Mesendoderm (in vitro differentiated cells): ENCODE data around the gene PCSK6.
A peak's percentile ranks its signal among the peaks of the same experiment; 100 is the strongest.
"Not testable (repeated sequence)": the region's sequence is repeated elsewhere in the genome, so short reads cannot be mapped to it uniquely, and the experiment has no call there.

ENCODE experiments used
- DNase-seq: peaks from one replicate; pipeline ENCODE4 v3.0.0; 2013
- H2AK5ac ChIP-seq: 2 replicates; pipeline ENCODE4 v1.6.1; 2013; ENCODE audit warnings: low read length, inconsistent platforms
- H2BK120ac ChIP-seq: 2 replicates; pipeline ENCODE4 v1.6.1; 2013; ENCODE audit warnings: low read depth, mild to moderate bottlenecking, low read length, moderate library complexity, mixed read lengths
- H2BK15ac ChIP-seq: replicated peaks from 2 replicates; pipeline ENCODE4 v1.6.1; 2013; ENCODE audit warnings: low read depth, mild to moderate bottlenecking, moderate library complexity
- H2BK5ac ChIP-seq: 2 replicates; pipeline ENCODE4 v1.6.1; 2013; ENCODE audit warnings: low read length, inconsistent platforms
- H3K18ac ChIP-seq: 2 replicates; pipeline ENCODE4 v1.6.1; 2013; ENCODE audit warnings: mild to moderate bottlenecking, low read length, mixed read lengths
- H3K23ac ChIP-seq: one replicate; pipeline ENCODE4 v1.6.1; 2013; ENCODE audit warnings: low read length
- H3K27ac ChIP-seq: 2 replicates; pipeline ENCODE4 v1.5.1; 2013; ENCODE audit warnings: low read depth, mild to moderate bottlenecking, inconsistent platforms, low read length, moderate library complexity
- H3K27me3 ChIP-seq: 2 replicates; pipeline ENCODE4 v1.6.1; 2013; ENCODE audit warnings: low read length, control low read depth, mild to moderate bottlenecking, inconsistent platforms; ENCODE audit not compliant: insufficient read depth, poor library complexity
- H3K36me3 ChIP-seq: 2 replicates; pipeline ENCODE4 v1.6.1; 2013; ENCODE audit warnings: low read length, inconsistent platforms; ENCODE audit not compliant: control insufficient read depth, insufficient read depth
- H3K4ac ChIP-seq: one replicate; pipeline ENCODE4 v1.6.1; 2013; ENCODE audit warnings: low read depth, mild to moderate bottlenecking, low read length, moderate library complexity
- H3K4me1 ChIP-seq: 2 replicates; pipeline ENCODE4 v1.6.1; 2013; ENCODE audit warnings: low read depth, low read length, inconsistent platforms; ENCODE audit not compliant: control insufficient read depth
- H3K4me2 ChIP-seq: 2 replicates; pipeline ENCODE4 v1.6.1; 2013; ENCODE audit warnings: low read length
- H3K4me3 ChIP-seq: 2 replicates; pipeline ENCODE4 v1.5.1; 2013; ENCODE audit warnings: mild to moderate bottlenecking, low read length
- H3K56ac ChIP-seq: one replicate; pipeline ENCODE4 v1.6.1; 2013; ENCODE audit warnings: low read length
- H3K79me1 ChIP-seq: 2 replicates; pipeline ENCODE4 v1.6.1; 2013; ENCODE audit warnings: low read length, inconsistent platforms
- H3K79me2 ChIP-seq: 2 replicates; pipeline ENCODE4 v1.6.1; 2013; ENCODE audit warnings: mild to moderate bottlenecking, low read length; ENCODE audit not compliant: control insufficient read depth, insufficient read depth
- H3K9ac ChIP-seq: 2 replicates; pipeline ENCODE4 v1.6.1; 2013; ENCODE audit warnings: low read length, inconsistent platforms
- H4K5ac ChIP-seq: one replicate; pipeline ENCODE4 v1.6.1; 2013; ENCODE audit warnings: low read length
- H4K8ac ChIP-seq: one replicate; pipeline ENCODE4 v1.6.1; 2013; ENCODE audit warnings: low read depth, mild to moderate bottlenecking, control low read depth, low read length, moderate library complexity
- WGBS: extraction: QIAGEN DNeasy Blood & Tissue Kit; methylation state at CpG from one replicate; pipeline ENCODE4 v1.1.7; 2013; ENCODE audit warnings: low lambda C conversion rate, missing lambda C conversion rate; ENCODE audit not compliant: insufficient coverage; ENCODE audit errors: extremely low coverage; 5-methylcytosine and 5-hydroxymethylcytosine counted together

PCSK6 gene

DNA sequence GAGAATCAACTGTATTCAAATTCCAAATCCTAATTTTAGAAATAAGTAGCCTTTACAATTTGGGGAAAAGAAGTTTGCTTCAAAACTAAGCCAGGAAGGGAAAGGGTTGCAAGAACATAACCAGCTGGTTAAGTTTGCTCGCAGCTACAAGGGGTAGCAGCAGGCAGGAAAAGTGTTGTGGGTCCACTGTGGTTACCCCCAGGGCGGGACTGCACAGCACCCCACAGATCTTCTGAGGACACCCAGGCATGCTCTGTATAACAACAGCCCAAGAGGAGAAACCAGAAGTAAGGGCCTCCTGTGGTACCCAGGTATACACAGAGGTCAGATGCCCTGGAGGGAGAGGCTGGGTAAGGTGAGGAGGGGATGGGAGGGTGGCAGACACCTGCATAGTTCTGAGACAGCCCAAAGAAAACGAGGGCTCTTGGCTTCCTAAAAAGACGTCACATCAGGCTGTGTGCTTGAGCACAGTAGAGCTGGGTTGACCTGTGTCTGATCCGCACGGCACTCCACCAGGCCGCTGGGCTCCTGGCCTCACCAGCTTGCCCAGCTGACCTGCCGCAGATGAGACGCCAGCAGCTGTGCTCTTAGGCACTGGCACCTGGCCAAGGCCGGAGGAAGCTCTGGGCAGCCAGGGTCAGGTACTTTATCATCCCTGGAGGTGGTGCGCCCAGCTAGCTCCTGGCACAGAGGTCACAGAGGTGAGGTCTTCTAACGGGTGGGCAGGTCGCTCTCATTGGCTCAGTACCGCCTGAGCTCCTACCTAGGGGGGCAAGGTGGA lies 112.7 kb downstream of the PCSK6 start:
- H4K8ac ChIP-seq: no peak overlapping the region
- H4K5ac ChIP-seq: no peak overlapping the region
- H3K4me2 ChIP-seq: no peak overlapping the region
- H3K27me3 ChIP-seq: no peaks in the 10 kb centered on the region
- H3K4me1 ChIP-seq: peaks cover 4% of the 10 kb centered on the region
- H3K4ac ChIP-seq: no peak overlapping the region
- H3K56ac ChIP-seq: no peak overlapping the region
- H3K79me2 ChIP-seq: no peaks in the 10 kb centered on the region
- H3K27ac ChIP-seq: no peak overlapping the region
- no CpG with 5 or more reads among the region's 14 CpGs for WGBS
- H3K23ac ChIP-seq: no peak overlapping the region
- no peak overlapping the region for H3K9ac ChIP-seq
- H2BK5ac ChIP-seq: no peak overlapping the region
- no peak overlapping the region for H2AK5ac ChIP-seq
- no peak for DNase-seq
- H3K18ac ChIP-seq: no peak overlapping the region
- H3K4me3 ChIP-seq: no peak overlapping the region
- no peaks in the 10 kb centered on the region for H3K36me3 ChIP-seq
- H3K79me1 ChIP-seq: no peaks in the 10 kb centered on the region
- no peak overlapping the region for H2BK120ac ChIP-seq
- no peak overlapping the region for H2BK15ac ChIP-seq

DNA sequence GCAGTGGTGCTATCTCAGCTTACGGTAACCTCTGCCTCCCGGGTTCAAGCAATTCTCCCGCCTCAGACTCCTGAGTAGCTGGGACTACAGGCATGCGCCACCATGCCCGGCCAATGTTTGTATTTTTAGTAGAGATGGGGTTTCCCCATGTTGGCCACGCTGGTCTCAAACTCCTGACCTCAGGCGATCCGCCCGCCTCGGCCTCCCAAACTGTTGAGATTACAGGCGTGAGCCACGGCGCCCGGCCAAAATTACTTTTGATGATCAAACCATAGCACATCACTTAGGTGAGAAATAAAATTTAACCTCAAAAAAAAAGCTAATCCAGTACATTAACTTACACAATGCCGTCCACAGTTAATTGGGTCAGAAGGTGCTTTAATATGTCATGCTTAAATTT lies 114.5 kb downstream of the PCSK6 start:
- not testable (repeated sequence) for H4K5ac ChIP-seq, H2AK5ac ChIP-seq, H4K8ac ChIP-seq, H3K79me1 ChIP-seq, H3K18ac ChIP-seq, H3K4me2 ChIP-seq, H3K79me2 ChIP-seq, H2BK120ac ChIP-seq, H3K27ac ChIP-seq, H2BK15ac ChIP-seq, H3K56ac ChIP-seq, H3K4me3 ChIP-seq, DNase-seq, H3K23ac ChIP-seq, H3K9ac ChIP-seq, H3K4ac ChIP-seq, H3K27me3 ChIP-seq, H3K4me1 ChIP-seq, H2BK5ac ChIP-seq, H3K36me3 ChIP-seq
- no CpG with 5 or more reads among the region's 15 CpGs for WGBS

DNA sequence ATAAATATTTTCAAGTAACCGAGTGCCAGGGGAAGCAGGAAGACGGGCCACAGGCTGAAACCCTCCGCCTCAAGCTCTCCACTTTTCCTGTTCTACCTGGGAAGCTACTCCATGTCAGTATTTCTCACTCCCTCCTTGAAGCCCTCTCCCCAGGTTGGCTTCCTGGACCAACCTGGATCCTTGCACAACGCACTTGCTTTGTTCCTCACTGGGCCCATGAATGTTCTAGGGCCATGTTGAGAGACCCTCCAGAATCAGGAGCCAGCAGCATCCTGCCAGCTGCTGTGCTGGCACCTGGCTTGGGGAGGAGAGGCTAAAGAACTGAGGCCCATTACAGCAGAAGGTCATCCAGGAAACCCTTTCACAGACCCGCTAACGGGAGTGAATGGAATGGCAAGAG lies 115.2 kb downstream of the PCSK6 start:
- no peaks in the 10 kb centered on the region for H3K27me3 ChIP-seq
- no peak overlapping the region for H2BK15ac ChIP-seq
- H3K36me3 ChIP-seq: no peaks in the 10 kb centered on the region
- H3K4ac ChIP-seq: no peak overlapping the region
- H3K23ac ChIP-seq: no peak overlapping the region
- WGBS: no CpG with 5 or more reads among the region's 6 CpGs
- no peak for DNase-seq
- H3K4me1 ChIP-seq: peaks cover 4% of the 10 kb centered on the region
- no peak overlapping the region for H3K56ac ChIP-seq
- no peak overlapping the region for H4K8ac ChIP-seq
- no peak overlapping the region for H3K4me2 ChIP-seq
- H3K79me1 ChIP-seq: no peaks in the 10 kb centered on the region
- H3K27ac ChIP-seq: no peak overlapping the region
- no peak overlapping the region for H3K4me3 ChIP-seq
- H3K18ac ChIP-seq: no peak overlapping the region
- no peak overlapping the region for H2BK5ac ChIP-seq
- H3K79me2 ChIP-seq: no peaks in the 10 kb centered on the region
- no peak overlapping the region for H2BK120ac ChIP-seq
- no peak overlapping the region for H4K5ac ChIP-seq
- no peak overlapping the region for H3K9ac ChIP-seq
- no peak overlapping the region for H2AK5ac ChIP-seq

DNA sequence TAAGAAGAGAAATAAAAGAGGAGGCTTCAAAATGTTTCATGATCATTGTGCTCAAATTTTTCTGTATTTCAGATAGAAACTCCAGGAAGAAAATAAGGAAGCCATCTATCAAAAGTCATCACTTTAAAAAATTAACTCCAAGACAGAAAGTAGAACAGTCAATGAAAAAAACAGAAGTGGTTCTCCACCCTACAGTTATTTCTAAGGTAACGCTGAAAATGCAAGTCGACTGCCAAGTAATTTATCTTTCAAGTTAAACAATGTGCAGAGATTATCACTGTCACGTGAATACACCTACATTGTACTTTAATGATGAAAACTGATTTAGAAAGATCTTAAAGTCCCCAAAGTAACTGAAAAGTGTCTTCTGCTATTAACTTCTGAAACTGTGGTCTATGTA lies 115.9 kb downstream of the PCSK6 start:
- H4K8ac ChIP-seq: no peak overlapping the region
- no peaks in the 10 kb centered on the region for H3K27me3 ChIP-seq
- no peak overlapping the region for H3K56ac ChIP-seq
- no peak overlapping the region for H3K9ac ChIP-seq
- no peaks in the 10 kb centered on the region for H3K36me3 ChIP-seq
- no peak overlapping the region for H3K23ac ChIP-seq
- no peak overlapping the region for H3K4me3 ChIP-seq
- no peak overlapping the region for H2AK5ac ChIP-seq
- H3K79me2 ChIP-seq: no peaks in the 10 kb centered on the region
- no peak overlapping the region for H3K27ac ChIP-seq
- no peak overlapping the region for H2BK5ac ChIP-seq
- no peak overlapping the region for H4K5ac ChIP-seq
- H3K4me2 ChIP-seq: no peak overlapping the region
- WGBS: no CpG with 5 or more reads among the region's 3 CpGs
- H3K18ac ChIP-seq: no peak overlapping the region
- no peak overlapping the region for H3K4ac ChIP-seq
- H2BK120ac ChIP-seq: no peak overlapping the region
- DNase-seq: no peak
- peaks cover 4% of the 10 kb centered on the region for H3K4me1 ChIP-seq
- no peak overlapping the region for H2BK15ac ChIP-seq
- no peaks in the 10 kb centered on the region for H3K79me1 ChIP-seq

DNA sequence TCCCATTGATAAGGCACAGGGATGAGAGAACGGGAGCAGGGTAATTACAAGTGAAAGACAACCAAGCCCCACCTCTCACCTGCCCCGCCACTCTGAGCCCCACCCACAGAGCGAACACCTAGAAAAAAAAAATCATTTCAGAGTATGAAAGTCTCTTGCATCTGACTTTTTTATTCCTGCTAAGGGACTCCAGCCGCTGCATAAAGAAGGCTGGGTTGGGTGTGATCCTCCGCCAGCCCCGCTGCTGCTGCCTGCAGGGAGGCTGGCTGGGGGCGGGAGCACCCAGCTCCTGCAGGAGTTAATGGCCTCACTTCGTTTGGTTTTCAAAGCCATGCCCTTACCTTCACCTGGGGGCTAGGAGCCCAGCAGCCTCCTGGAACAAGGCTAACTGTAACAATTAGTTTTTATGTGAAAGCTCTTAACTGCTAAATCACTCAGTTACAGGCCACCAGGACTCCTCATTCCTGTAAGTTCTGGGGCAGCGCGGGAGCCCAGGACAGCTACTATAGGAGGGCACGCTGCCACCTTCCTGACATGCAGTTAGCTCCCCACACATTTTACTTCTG lies 116.5 kb downstream of the PCSK6 start:
- Histone ChIP-seq H4K5ac (no peak overlapping the region), H3K9ac (peak overlapping the region; percentile 15), H3K36me3 (no peaks in the 10 kb centered on the region), H3K79me2 (no peaks in the 10 kb centered on the region), H3K4ac (no peak overlapping the region), H4K8ac (no peak overlapping the region), H3K4me2 (peak overlapping the region; percentile 18), H3K4me3 (no peak overlapping the region), H3K27ac (no peak overlapping the region), H3K56ac (no peak overlapping the region), H3K18ac (no peak overlapping the region), H3K27me3 (no peaks in the 10 kb centered on the region), H2BK5ac (no peak overlapping the region), H2AK5ac (no peak overlapping the region), H3K79me1 (no peaks in the 10 kb centered on the region), H2BK15ac (no peak overlapping the region), H3K4me1 (peaks cover 4% of the 10 kb centered on the region), H2BK120ac (no peak overlapping the region), H3K23ac (no peak overlapping the region)
- no CpG with 5 or more reads among the region's 11 CpGs for WGBS
- DNase-seq: no peak
